Measurements from ENCODE around the gene FURIN. TPM values are rescaled to one million over a fixed set of nuclear protein-coding genes. Genes with fewer than 3 reads are reported as not detected.

Gene FURIN
- total and polyA plus RNA-seq, 2 of the 8 experiments (the other 6 are each of a cell fraction or from before 2014, with no cell fraction given) = 15.8 to 32.1 TPM

- Histone ChIP-seq H2BK12ac (ENCODE audit: low read depth, low read length) (no peak overlapping the region), H2BK15ac (ENCODE audit: low read length) (no peak overlapping the region), H3K14ac (ENCODE audit: insufficient read length) (no peak overlapping the region), H3K4me1 (replicated peaks in 1 of 4; ENCODE audit: control insufficient read depth in 3 of 4, insufficient read depth in 4 of 4, low read length in 3 of 4) (peaks cover 0 to 24% (median 15%) of the 10 kb centered on the region in 4 experiments; a peak in 6 of 7 replicates), H4K91ac (replicated peaks; ENCODE audit: insufficient read length, low read length) (no peak overlapping the region), H3K4me2 (ENCODE audit: insufficient read depth in 1 of 2, low read depth in 2 of 2, low read length in 2 of 2) (no peak overlapping the region), H4K8ac (ENCODE audit: extremely low read depth, insufficient read depth, low read length) (peak overlapping the region; percentile 35; the same call in 1 of the 2 replicates), H3K18ac (ENCODE audit: extremely low read depth, low read length) (no peak overlapping the region), H3K79me2 (ENCODE audit: control insufficient read depth in 1 of 2, insufficient read depth in 2 of 2, low read length in 2 of 2) (no peaks in the 10 kb centered on the region), H3K36me3 (ENCODE audit: control insufficient read depth in 2 of 4, insufficient read depth in 4 of 4, low read length in 3 of 4) (no peaks in the 10 kb centered on the region), H2AK5ac (ENCODE audit: low read depth, low read length) (no peak overlapping the region), H3K9ac (replicated peaks in 1 of 4; ENCODE audit: extremely low read depth in 1 of 4, low read depth in 3 of 4, low read length in 3 of 4) (no peak overlapping the region), H3K4ac (replicated peaks; ENCODE audit: insufficient read length, low read depth, low read length) (no peak overlapping the region), H3K9me3 (ENCODE audit: insufficient read depth in 2 of 2, low read depth in 1 of 2, low read length in 1 of 2) (no peaks in the 10 kb centered on the region), H2BK5ac (ENCODE audit: low read depth, low read length) (no peak overlapping the region), H2BK20ac (ENCODE audit: low read length) (no peak overlapping the region), H3K4me3 (ENCODE audit: extremely low read depth in 1 of 4, insufficient read depth in 2 of 4, low read depth in 3 of 4, low read length in 4 of 4) (no peak overlapping the region), H4K5ac (ENCODE audit: insufficient read length, low read depth, low read length) (no peak overlapping the region), H3K23ac (ENCODE audit: insufficient read length) (no peak overlapping the region), H3K23me2 (ENCODE audit: low read depth, low read length) (no peaks in the 10 kb centered on the region; the same call in 1 of the 2 replicates), H4K20me1 (replicated peaks in 1 of 2; ENCODE audit: control insufficient read depth in 1 of 2, insufficient read depth in 2 of 2, low read length in 2 of 2) (peaks cover 0 to 4% of the 10 kb centered on the region in 2 experiments), H3K56ac (replicated peaks; ENCODE audit: insufficient read length, low read depth, low read length) (no peak overlapping the region), H3K27me3 (replicated peaks in 1 of 4; ENCODE audit: control insufficient read depth in 3 of 4, extremely low read depth in 1 of 4, insufficient read depth in 3 of 4, low read length in 3 of 4) (no peaks in the 10 kb centered on the region), H3K79me1 (ENCODE audit: low read depth, low read length) (no peaks in the 10 kb centered on the region; the same call in 1 of the 2 replicates), H3K27ac (ENCODE audit: low read depth, low read length) (no peak overlapping the region), H2AFZ (ENCODE audit: low read length) (no peak overlapping the region), H2BK120ac (replicated peaks; ENCODE audit: low read depth, low read length) (no peak overlapping the region)
- no peak for TF ChIP-seq MAX (IDR thresholded peaks at IDR 0.05)
- TF ChIP-seq CHD1 (IDR thresholded peaks at IDR 0.05; ENCODE audit: low read depth, low read length) = no peak
- TF ChIP-seq FOSL1 (IDR thresholded peaks at IDR 0.05; ENCODE audit: insufficient read depth, low read depth, low read length) = no peak
- no peak for TF ChIP-seq KDM5A (IDR thresholded peaks at IDR 0.05; ENCODE audit: low read length)
- TF ChIP-seq CHD2 (IDR thresholded peaks at IDR 0.05; ENCODE audit: low read length) = no peak
- TF ChIP-seq ATF2 (IDR thresholded peaks at IDR 0.05; ENCODE audit: low read length) = no peak
- no peak for TF ChIP-seq SP4 (IDR thresholded peaks at IDR 0.05; ENCODE audit: low read length)
- no peak for TF ChIP-seq POLR2AphosphoS5 (IDR thresholded peaks at IDR 0.05; ENCODE audit: low read depth, low read length)
- TF ChIP-seq EP300 (IDR thresholded peaks at IDR 0.05; ENCODE audit: borderline replicate concordance in 1 of 2, low read depth in 2 of 2, low read length in 2 of 2) = no peak
- TF ChIP-seq ASH2L (IDR thresholded peaks at IDR 0.05; ENCODE audit: low read length) = no peak
- no peak for TF ChIP-seq RNF2 (IDR thresholded peaks at IDR 0.05; ENCODE audit: borderline replicate concordance, low read depth, low read length, missing control alignments, poor library complexity, severe bottlenecking)
- no peak for TF ChIP-seq BACH1 (IDR thresholded peaks at IDR 0.05; ENCODE audit: low read length)
- ChIA-PET CTCF (ENCODE audit: partially characterized antibody) (interaction anchor here (0.8 to 5.5 kb wide), 23 partner anchors 13 to 408 kb away, joined by 3 to 132 read pairs (median 17); partner anchors contain the start of genes FURIN, HDDC3, MAN2A2 and UNC45A), POLR2A (ENCODE audit: partially characterized antibody) (interaction anchor here (1.2 to 4.7 kb wide), 3 partner anchors 9 to 104 kb away, joined by 3 to 22 read pairs (median 5); no protein-coding TSS in a partner anchor)
- 93% methylated on average over 11 of the region's 13 CpGs; no CpG with 5 or more reads in 1 of the 2 experiments for WGBS, 2 experiments (ENCODE audit: extremely low coverage in 1 of 2, insufficient coverage in 1 of 2, insufficient read length in 1 of 2, insufficient replicate concordance in 2 of 2, low coverage in 1 of 2, low lambda C conversion rate in 2 of 2, missing lambda C conversion rate in 1 of 2)
- FAIRE-seq (no peak), DNase-seq (ENCODE audit: low read depth in 1 of 2, low spot score in 2 of 2) (no peak)
These were observed 18.7 kb downstream of the FURIN start for GRCh38 chr15:90887037-90887481.

Measured in H1 (cell line).